ENCODE data around the gene ABR. TPM values are rescaled to one million over a fixed set of nuclear protein-coding genes. Genes with fewer than 3 reads are reported as not detected.

The ABR gene
- total RNA-seq, 1 donor from 2014 or later, result 70.9 TPM

DNA sequence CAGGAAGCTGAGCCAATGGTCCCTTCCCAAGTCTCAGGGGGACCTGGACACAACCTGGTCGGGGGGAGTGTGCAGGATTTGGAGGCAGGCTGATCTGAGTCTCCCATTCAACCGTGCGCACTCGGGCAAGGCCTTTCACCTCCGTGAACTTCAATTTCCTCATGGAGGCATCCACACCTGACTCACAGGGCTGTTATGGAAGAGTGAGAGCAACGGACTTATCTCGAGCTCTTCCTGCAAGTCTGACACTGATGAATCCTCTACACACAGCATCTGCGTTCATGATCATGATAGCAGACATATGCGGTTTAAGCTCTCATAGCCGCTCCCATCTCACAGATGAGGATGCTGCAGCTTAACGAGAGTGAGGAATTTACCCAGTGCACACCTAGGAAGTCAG lies 161.2 kb downstream of the ABR start:
- no peaks in the 10 kb centered on the region for H3K4me1 Mint-ChIP-seq (ENCODE audit: low read depth, unreplicated experiment)
- H3K27ac ChIP-seq (ENCODE audit: low read depth, low read length), result no peak overlapping the region
- peaks cover 2% of the 10 kb centered on the region for H3K79me2 ChIP-seq (ENCODE audit: insufficient read depth, low read length)
- peaks cover 4% of the 10 kb centered on the region for H3K36me3 Mint-ChIP-seq (ENCODE audit: low read depth, unreplicated experiment)
- H3K9ac ChIP-seq (ENCODE audit: low read length), result no peak overlapping the region
- H3K36me3 ChIP-seq (ENCODE audit: insufficient read depth, low read length), result no peaks in the 10 kb centered on the region
- H3K4me3 Mint-ChIP-seq (ENCODE audit: unreplicated experiment), result no peak overlapping the region
- H3K27ac Mint-ChIP-seq (ENCODE audit: unreplicated experiment), result no peak overlapping the region
- no peak overlapping the region for H3K4me3 ChIP-seq (ENCODE audit: insufficient read depth, low read depth, low read length)
- no peaks in the 10 kb centered on the region for H3K27me3 ChIP-seq (ENCODE audit: insufficient read depth, low read length)
- DNase-seq (ENCODE audit: low read depth) (no peak), FAIRE-seq (no peak)
- no peaks in the 10 kb centered on the region for H3K9me3 Mint-ChIP-seq (ENCODE audit: unreplicated experiment)
- TF ChIP-seq EZH2 (IDR thresholded peaks at IDR 0.05; ENCODE audit: insufficient read depth, low read length), result no peak
- TF ChIP-seq, protein P1, sequence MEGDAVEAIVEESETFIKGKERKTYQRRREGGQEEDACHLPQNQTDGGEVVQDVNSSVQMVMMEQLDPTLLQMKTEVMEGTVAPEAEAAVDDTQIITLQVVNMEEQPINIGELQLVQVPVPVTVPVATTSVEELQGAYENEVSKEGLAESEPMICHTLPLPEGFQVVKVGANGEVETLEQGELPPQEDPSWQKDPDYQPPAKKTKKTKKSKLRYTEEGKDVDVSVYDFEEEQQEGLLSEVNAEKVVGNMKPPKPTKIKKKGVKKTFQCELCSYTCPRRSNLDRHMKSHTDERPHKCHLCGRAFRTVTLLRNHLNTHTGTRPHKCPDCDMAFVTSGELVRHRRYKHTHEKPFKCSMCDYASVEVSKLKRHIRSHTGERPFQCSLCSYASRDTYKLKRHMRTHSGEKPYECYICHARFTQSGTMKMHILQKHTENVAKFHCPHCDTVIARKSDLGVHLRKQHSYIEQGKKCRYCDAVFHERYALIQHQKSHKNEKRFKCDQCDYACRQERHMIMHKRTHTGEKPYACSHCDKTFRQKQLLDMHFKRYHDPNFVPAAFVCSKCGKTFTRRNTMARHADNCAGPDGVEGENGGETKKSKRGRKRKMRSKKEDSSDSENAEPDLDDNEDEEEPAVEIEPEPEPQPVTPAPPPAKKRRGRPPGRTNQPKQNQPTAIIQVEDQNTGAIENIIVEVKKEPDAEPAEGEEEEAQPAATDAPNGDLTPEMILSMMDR (IDR thresholded peaks at IDR 0.05; ENCODE audit: insufficient read depth, low read depth, low read length), result no peak
- no peak overlapping the region for H3K4me2 ChIP-seq (ENCODE audit: low read length)
- H3K9me3 ChIP-seq (ENCODE audit: insufficient read depth, low read depth, low read length), result no peaks in the 10 kb centered on the region
- no peaks in the 10 kb centered on the region for H3K4me1 ChIP-seq (ENCODE audit: insufficient read depth, low read length)
- no peaks in the 10 kb centered on the region for H3K27me3 Mint-ChIP-seq (ENCODE audit: low read depth, unreplicated experiment)
- H4K20me1 ChIP-seq (ENCODE audit: insufficient read depth, low read length), result peaks cover 24% of the 10 kb centered on the region
- H2AFZ ChIP-seq (ENCODE audit: low read depth, low read length), result no peak overlapping the region

DNA sequence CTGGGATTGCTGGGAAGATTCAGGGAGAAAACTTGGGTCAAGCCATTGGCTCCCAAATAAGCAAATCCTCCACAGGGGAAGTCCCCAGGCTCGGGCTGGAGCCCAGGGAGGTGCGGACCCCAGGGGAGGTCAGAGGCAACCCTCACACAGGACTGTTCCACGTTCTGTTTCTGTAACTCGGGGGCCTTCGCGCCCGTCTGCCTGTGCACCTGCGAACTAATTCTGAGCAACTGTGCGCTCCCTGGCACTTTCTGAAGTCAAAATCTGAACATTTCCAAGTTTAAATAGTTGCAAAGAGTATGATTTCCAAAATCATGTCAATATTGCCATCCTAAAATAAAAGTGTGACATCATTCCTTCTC lies 166.1 kb downstream of the ABR start:
- no peaks in the 10 kb centered on the region for H3K9me3 Mint-ChIP-seq (ENCODE audit: unreplicated experiment)
- no peak overlapping the region for H3K9ac ChIP-seq (ENCODE audit: low read length)
- H3K4me1 Mint-ChIP-seq (ENCODE audit: low read depth, unreplicated experiment), result no peaks in the 10 kb centered on the region
- TF ChIP-seq, protein P1 (IDR thresholded peaks at IDR 0.05; ENCODE audit: insufficient read depth, low read depth, low read length), result no peak
- no peak for TF ChIP-seq EZH2 (IDR thresholded peaks at IDR 0.05; ENCODE audit: insufficient read depth, low read length)
- no peak overlapping the region for H3K4me3 ChIP-seq (ENCODE audit: insufficient read depth, low read depth, low read length)
- no peak overlapping the region for H3K27ac ChIP-seq (ENCODE audit: low read depth, low read length)
- H3K36me3 Mint-ChIP-seq (ENCODE audit: low read depth, unreplicated experiment), result peaks cover 2% of the 10 kb centered on the region
- DNase-seq (ENCODE audit: low read depth) (no peak), FAIRE-seq (no peak)
- no peak overlapping the region for H3K27ac Mint-ChIP-seq (ENCODE audit: unreplicated experiment)
- H3K27me3 ChIP-seq (ENCODE audit: insufficient read depth, low read length), result no peaks in the 10 kb centered on the region
- H3K79me2 ChIP-seq (ENCODE audit: insufficient read depth, low read length), result no peaks in the 10 kb centered on the region
- H3K9me3 ChIP-seq (ENCODE audit: insufficient read depth, low read depth, low read length), result no peaks in the 10 kb centered on the region
- no peak overlapping the region for H3K4me2 ChIP-seq (ENCODE audit: low read length)
- H3K4me3 Mint-ChIP-seq (ENCODE audit: unreplicated experiment), result no peak overlapping the region
- H4K20me1 ChIP-seq (ENCODE audit: insufficient read depth, low read length), result peaks cover 9% of the 10 kb centered on the region
- H3K36me3 ChIP-seq (ENCODE audit: insufficient read depth, low read length), result no peaks in the 10 kb centered on the region
- no peaks in the 10 kb centered on the region for H3K4me1 ChIP-seq (ENCODE audit: insufficient read depth, low read length)
- H2AFZ ChIP-seq (ENCODE audit: low read depth, low read length), result no peak overlapping the region
- H3K27me3 Mint-ChIP-seq (ENCODE audit: low read depth, unreplicated experiment), result no peaks in the 10 kb centered on the region

DNA sequence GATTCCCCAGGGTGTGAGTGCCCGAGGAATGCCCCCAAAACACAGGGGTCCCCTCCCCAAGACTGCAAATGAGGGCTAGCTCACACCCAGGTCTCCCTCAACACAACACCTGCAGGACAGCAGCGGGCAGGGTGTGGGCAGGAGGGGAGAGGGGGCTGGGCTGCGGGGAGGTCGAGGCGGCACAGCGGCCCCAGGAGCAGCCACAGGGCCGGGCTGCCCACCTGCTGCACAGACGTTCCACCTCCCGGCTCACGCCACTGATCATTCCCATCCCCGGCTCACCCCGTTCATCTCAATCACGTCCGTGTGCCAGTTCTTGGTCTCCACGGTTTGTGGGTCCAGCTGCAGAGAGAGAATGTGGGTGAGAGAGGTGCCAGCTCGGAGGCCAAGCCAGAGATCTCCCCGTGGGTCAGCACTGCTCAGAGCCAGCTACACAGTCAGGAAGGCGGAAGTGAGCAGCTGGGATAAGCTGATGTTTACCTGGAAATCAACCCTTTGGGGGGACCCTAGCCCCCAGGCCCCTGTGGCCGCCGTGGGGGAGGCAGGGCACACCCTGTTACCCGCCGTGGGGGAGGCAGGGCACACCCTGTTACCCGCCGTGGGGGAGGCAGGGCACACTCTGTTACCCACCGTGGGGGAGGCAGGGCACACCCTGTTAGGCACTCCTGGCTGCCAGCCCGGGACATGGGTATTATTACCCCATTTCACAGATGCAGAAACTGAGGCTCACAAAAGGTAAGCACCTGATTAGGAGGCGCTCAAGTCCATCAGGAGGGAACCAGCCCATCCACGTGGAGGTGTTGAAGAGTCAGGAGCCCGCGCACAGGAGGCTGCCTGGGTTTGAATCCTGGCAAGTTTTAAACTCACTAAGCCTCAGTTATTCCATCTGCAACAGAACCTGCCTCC lies 166.7 kb downstream of the ABR start:
- H4K20me1 ChIP-seq (ENCODE audit: insufficient read depth, low read length), result peaks cover 5% of the 10 kb centered on the region
- no peak overlapping the region for H2AFZ ChIP-seq (ENCODE audit: low read depth, low read length)
- H3K4me2 ChIP-seq (ENCODE audit: low read length), result no peak overlapping the region
- no peak overlapping the region for H3K27ac ChIP-seq (ENCODE audit: low read depth, low read length)
- H3K4me1 ChIP-seq (ENCODE audit: insufficient read depth, low read length), result no peaks in the 10 kb centered on the region
- no peak overlapping the region for H3K9ac ChIP-seq (ENCODE audit: low read length)
- no peaks in the 10 kb centered on the region for H3K27me3 ChIP-seq (ENCODE audit: insufficient read depth, low read length)
- peaks cover 2% of the 10 kb centered on the region for H3K36me3 Mint-ChIP-seq (ENCODE audit: low read depth, unreplicated experiment)
- no peak overlapping the region for H3K4me3 ChIP-seq (ENCODE audit: insufficient read depth, low read depth, low read length)
- H3K4me1 Mint-ChIP-seq (ENCODE audit: low read depth, unreplicated experiment), result no peaks in the 10 kb centered on the region
- H3K36me3 ChIP-seq (ENCODE audit: insufficient read depth, low read length), result no peaks in the 10 kb centered on the region
- DNase-seq (ENCODE audit: low read depth) (no peak), FAIRE-seq (no peak)
- no peak overlapping the region for H3K4me3 Mint-ChIP-seq (ENCODE audit: unreplicated experiment)
- no peaks in the 10 kb centered on the region for H3K79me2 ChIP-seq (ENCODE audit: insufficient read depth, low read length)
- TF ChIP-seq, protein P1 (IDR thresholded peaks at IDR 0.05; ENCODE audit: insufficient read depth, low read depth, low read length), result no peak
- no peak for TF ChIP-seq EZH2 (IDR thresholded peaks at IDR 0.05; ENCODE audit: insufficient read depth, low read length)
- H3K27me3 Mint-ChIP-seq (ENCODE audit: low read depth, unreplicated experiment), result no peaks in the 10 kb centered on the region
- no peak overlapping the region for H3K27ac Mint-ChIP-seq (ENCODE audit: unreplicated experiment)
- H3K9me3 ChIP-seq (ENCODE audit: insufficient read depth, low read depth, low read length), result no peaks in the 10 kb centered on the region
- no peaks in the 10 kb centered on the region for H3K9me3 Mint-ChIP-seq (ENCODE audit: unreplicated experiment)

Measured in astrocyte (in vitro differentiated cells and primary cell).